ENCODE measurements around the gene GRAMD4.

The GRAMD4 gene

DNA sequence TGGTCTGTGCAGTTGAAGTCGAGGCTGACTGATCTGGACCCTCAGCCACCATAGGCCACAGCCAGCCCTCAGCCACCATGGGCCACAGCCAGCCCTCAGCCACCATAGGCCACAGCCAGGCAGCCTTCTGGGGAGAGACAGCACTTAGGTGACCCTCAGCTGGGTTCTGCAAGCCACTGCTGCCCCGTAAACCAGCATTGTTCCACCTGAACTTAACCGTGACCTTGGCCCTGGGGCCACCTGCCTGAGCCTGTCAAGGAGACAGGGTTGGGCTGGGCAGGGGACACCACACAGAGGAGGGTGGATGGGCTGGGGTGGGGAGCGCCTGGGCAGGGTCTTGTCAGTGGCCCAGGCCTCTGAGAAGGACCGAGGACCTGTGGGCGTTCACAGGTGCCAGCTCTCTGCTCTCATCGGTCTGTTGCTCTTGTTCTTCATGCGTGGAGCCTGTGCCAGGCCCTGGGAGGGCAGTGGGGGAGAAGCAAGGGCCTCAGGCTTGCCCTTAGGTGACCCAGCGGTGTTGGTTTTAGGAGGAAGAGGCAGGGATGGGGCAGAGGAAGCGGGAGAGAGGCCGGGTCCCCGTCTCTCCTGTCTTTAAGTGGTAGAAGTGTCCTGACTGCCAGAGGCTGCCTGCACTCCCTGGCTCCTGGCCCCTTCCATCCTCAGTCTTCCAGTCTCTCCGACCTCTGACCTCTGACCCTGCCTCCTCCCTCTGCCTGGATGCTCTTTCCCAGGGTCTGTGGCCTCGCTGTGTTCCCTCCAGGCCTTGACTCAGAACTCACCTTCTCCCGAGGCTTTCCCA, 36.9 kb downstream of the GRAMD4 start:
- in situ Hi-C loops (cut with MboI; ENCODE audit: low pct_unique_long_range_greater_than_20kb, low sequenced_read_pairs, unreplicated experiment): no loop called here
- no peak for DNase-seq (ENCODE audit: low spot score)
- TF ChIP-seq, protein P1, sequence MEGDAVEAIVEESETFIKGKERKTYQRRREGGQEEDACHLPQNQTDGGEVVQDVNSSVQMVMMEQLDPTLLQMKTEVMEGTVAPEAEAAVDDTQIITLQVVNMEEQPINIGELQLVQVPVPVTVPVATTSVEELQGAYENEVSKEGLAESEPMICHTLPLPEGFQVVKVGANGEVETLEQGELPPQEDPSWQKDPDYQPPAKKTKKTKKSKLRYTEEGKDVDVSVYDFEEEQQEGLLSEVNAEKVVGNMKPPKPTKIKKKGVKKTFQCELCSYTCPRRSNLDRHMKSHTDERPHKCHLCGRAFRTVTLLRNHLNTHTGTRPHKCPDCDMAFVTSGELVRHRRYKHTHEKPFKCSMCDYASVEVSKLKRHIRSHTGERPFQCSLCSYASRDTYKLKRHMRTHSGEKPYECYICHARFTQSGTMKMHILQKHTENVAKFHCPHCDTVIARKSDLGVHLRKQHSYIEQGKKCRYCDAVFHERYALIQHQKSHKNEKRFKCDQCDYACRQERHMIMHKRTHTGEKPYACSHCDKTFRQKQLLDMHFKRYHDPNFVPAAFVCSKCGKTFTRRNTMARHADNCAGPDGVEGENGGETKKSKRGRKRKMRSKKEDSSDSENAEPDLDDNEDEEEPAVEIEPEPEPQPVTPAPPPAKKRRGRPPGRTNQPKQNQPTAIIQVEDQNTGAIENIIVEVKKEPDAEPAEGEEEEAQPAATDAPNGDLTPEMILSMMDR (IDR thresholded peaks at IDR 0.05; ENCODE audit: extremely low read depth, insufficient read depth, missing control alignments): no peak

DNA sequence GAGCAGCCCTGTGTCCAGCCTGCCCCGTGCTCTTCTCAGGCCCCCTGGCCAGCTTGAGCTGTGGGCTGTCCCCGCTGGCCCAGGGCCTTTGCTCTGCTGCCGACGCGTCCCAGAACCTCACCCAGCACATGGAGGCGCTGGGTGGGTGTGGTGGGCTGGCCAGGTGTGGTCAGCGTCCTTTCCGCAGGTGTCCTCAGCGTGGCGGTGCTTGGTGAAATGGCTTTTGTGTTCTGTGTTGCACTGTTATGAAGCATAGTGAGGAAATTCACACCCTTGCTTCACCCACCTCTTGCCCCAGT, 37.4 kb downstream of the GRAMD4 start:
- TF ChIP-seq, protein P1 (IDR thresholded peaks at IDR 0.05; ENCODE audit: extremely low read depth, insufficient read depth, missing control alignments): no peak
- in situ Hi-C loops (cut with MboI; ENCODE audit: low pct_unique_long_range_greater_than_20kb, low sequenced_read_pairs, unreplicated experiment): no loop called here
- no peak for DNase-seq (ENCODE audit: low spot score)

DNA sequence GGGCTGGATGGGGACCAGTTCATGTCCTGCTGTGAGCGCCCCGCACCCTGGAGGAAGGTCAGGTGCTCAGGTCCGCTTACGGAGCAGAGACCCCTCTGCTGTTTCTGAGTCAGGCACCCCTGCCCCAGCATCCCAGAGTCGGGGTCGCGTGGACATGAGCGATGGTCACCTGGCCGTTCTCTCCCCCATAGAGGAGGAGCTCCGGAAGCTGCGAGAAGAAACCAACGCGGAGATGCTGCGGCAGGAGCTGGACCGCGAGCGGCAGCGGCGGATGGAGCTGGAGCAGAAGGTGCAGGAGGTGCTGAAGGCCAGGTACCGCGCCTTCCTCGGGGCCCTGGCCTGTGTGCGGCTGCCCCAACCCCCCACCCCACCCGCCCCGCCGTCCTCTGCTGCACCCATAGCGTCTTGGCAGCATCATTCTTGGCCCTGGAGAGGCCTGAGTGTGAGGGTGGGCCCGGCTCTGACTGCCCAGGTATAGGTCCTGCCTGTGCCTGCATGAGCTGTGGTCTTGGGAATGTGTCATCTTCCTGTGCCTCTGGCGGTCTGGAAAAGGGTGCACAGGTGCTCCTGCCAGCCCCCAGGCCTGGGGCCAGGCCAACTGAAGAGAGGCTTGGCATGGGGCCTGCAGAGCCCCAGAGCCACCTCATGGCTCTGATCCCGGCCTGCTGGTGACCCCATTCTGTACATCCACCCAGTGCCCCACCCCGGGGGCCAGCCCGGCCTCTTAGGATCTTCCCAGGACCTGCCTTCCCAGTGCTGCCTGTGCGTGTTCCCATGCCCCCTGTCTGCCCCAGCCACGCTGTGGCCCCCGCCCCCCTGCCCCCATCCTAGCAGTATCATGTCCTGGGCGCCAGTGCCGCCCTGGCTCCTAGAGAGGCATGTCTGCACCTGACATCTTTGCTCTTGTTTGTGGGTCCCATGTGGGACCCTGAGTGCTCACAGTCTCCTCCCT, 38.1 kb downstream of the GRAMD4 start:
- in situ Hi-C loops (cut with MboI; ENCODE audit: low pct_unique_long_range_greater_than_20kb, low sequenced_read_pairs, unreplicated experiment): no loop called here

DNA sequence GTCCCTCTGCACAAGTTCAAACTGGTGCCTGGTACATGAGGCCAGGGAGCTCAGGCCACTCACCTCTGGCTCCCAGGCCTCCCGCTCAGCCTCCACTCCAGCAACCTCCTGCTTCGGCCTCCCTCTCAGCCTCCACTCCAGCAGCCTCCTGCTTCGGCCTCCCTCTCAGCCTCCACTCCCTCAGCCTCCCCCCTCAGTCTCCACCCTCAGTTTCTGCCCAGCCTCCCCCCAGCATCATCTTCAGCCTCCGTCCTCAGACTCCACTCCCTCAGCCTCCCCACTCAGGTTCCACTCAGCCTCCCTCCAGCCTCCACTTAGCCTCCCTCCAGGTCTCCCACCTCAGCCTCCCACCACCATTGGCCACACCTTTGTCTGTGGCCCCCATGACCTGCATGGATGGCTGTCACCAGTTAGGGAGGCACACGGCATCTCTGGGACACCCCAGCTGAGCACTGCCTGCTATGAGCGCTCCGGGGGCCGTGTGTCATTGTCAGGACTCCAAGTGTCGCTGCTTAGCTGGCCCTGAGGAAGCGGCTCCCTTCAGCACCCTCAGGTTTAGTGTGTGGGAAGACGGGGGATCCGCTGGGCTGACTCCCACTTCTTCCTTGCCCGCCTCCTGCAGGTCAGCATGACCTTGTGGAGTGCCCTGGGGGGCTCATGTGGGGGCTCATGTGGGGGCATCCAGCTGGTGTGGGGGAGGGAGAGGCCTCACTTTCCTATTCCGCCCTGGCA, 39.0 kb downstream of the GRAMD4 start:
- DNase-seq (ENCODE audit: low spot score): no peak
- in situ Hi-C loops (cut with MboI; ENCODE audit: low pct_unique_long_range_greater_than_20kb, low sequenced_read_pairs, unreplicated experiment): no loop called here
- TF ChIP-seq, protein P1 (IDR thresholded peaks at IDR 0.05; ENCODE audit: extremely low read depth, insufficient read depth, missing control alignments): no peak

More for the DNA sequence above, 38.1 kb downstream of the GRAMD4 start:
- DNase-seq (ENCODE audit: low spot score): no peak
- TF ChIP-seq, protein P1 (IDR thresholded peaks at IDR 0.05; ENCODE audit: extremely low read depth, insufficient read depth, missing control alignments): no peak

DNA sequence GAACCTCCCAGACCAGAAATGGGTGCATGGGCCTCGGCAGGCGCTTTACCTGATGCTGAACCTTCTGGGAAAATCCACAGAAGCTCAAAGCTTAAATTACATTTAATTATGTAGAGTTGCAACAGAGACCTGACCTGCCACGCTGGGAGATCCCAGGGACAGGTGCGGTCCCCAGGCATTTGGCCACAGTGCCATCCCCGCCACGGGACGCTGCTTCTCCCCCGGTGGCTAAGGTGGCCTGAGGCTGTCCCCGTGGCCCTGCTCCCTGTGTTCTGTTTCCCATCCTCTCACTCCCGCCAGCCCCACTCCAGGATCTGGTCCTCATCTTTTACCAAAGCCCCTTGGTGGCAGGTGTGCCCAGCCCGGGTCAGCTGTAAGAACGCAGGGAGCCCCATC, 39.6 kb downstream of the GRAMD4 start:
- TF ChIP-seq, protein P1 (IDR thresholded peaks at IDR 0.05; ENCODE audit: extremely low read depth, insufficient read depth, missing control alignments): no peak
- in situ Hi-C loops (cut with MboI; ENCODE audit: low pct_unique_long_range_greater_than_20kb, low sequenced_read_pairs, unreplicated experiment): no loop called here
- no peak for DNase-seq (ENCODE audit: low spot score)

DNA sequence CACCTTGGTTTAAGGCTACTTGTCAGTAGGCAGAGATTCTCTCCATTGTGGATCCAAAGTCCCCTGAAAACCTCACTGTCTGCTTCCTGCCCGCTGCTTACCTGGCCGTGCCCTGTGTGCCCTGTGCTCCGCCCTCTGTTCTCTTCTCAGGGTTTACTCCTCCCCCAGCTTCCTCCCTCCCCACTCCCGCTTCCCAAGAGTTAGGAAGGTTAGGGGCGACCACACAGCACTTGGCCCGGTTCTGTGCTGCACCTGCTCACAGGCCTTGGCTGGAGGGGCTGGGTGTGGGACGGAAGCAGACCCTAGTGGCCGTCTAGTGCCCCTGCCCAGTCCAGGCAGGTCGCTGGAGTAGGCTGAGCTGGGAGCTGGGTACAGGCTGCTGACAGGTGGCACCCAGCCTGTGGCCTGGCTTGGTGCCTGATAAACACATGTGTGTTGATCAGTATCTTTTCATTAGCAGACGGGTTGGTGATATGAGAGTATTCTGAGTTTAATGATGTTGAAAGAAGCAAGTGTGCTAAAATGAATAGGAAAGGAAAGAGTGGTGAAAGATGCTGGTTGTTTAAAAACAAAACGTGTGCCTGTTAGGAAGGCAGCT, 40.5 kb downstream of the GRAMD4 start:
- no peak for DNase-seq (ENCODE audit: low spot score)
- TF ChIP-seq, protein P1 (IDR thresholded peaks at IDR 0.05; ENCODE audit: extremely low read depth, insufficient read depth, missing control alignments): no peak
- in situ Hi-C loops (cut with MboI; ENCODE audit: low pct_unique_long_range_greater_than_20kb, low sequenced_read_pairs, unreplicated experiment): no loop called here

Data from GM13977 (cell line).